GM23338 (cell line): ENCODE results near the gene AGBL5. TPM values are rescaled to one million over a fixed set of nuclear protein-coding genes. Genes with fewer than 3 reads are reported as not detected.

Experiments used
- ATAC-seq: fragments of 200-7000 bp; cut with Tn5 transposase; 3 replicates; pipeline ENCODE4 v1.9.1; 2020
- DNase-seq: peaks from one replicate; pipeline ENCODE4 v3.0.0-alpha.2; 2015; ENCODE audit warnings: low spot score
- H2AFZ ChIP-seq: fragments of 200-600 bp; sonication (generic); 2 replicates; pipeline ENCODE4 v1.8.0; 2016; ENCODE audit warnings: antibody characterized with exemption, mild to moderate bottlenecking, moderate library complexity
- H3F3A ChIP-seq: fragments of 200-600 bp; sonication (generic); replicated peaks from 2 replicates; pipeline ENCODE4 v1.8.0; 2017; ENCODE audit warnings: antibody characterized with exemption, mixed run types, low read depth
- H3K27ac ChIP-seq: fragments of 200-600 bp; sonication (generic); 2 replicates; pipeline ENCODE4 v1.6.1; 2016; ENCODE audit warnings: low read depth
- H3K27me3 ChIP-seq: fragments of 200-600 bp; sonication (generic); 2 replicates; pipeline ENCODE4 v1.8.0; 2016; ENCODE audit warnings: mild to moderate bottlenecking, mixed run types, moderate library complexity; ENCODE audit not compliant: insufficient read depth
- H3K36me3 ChIP-seq: fragments of 200-600 bp; sonication (generic); 2 replicates; pipeline ENCODE4 v1.8.0; 2016; ENCODE audit warnings: mild to moderate bottlenecking; ENCODE audit not compliant: insufficient read depth
- H3K4me1 ChIP-seq: fragments of 200-600 bp; sonication (generic); 2 replicates; pipeline ENCODE4 v1.8.0; 2016; ENCODE audit warnings: mild to moderate bottlenecking, moderate library complexity; ENCODE audit not compliant: insufficient read depth
- H3K4me2 ChIP-seq: fragments of 200-600 bp; sonication (generic); 2 replicates; pipeline ENCODE4 v1.7.1; 2017; ENCODE audit warnings: mixed run types
- H3K4me3 ChIP-seq: fragments of 200-600 bp; sonication (generic); 2 replicates; pipeline ENCODE4 v1.6.1; 2016; ENCODE audit warnings: mixed run types
- H3K79me2 ChIP-seq: fragments of 200-600 bp; sonication (generic); replicated peaks from 2 replicates; pipeline ENCODE4 v1.8.0; 2017; ENCODE audit warnings: mild to moderate bottlenecking; ENCODE audit not compliant: insufficient read depth
- H3K9me2 ChIP-seq: fragments of 200-600 bp; sonication (generic); 2 replicates; pipeline ENCODE4 v1.8.0; 2017; ENCODE audit not compliant: insufficient read depth
- H4K20me1 ChIP-seq: fragments of 200-600 bp; sonication (generic); replicated peaks from 2 replicates; pipeline ENCODE4 v1.8.0; 2017; ENCODE audit warnings: mild to moderate bottlenecking; ENCODE audit not compliant: insufficient read depth
- H3K27ac Mint-ChIP-seq: 2 replicates; pipeline ENCODE4 v1.8.0; 2020; ENCODE audit warnings: inconsistent platforms, mild to moderate bottlenecking, moderate library complexity, mixed read lengths
- H3K27me3 Mint-ChIP-seq: 3 replicates; pipeline ENCODE4 v1.8.0; 2022; ENCODE audit warnings: low read depth, mild to moderate bottlenecking, moderate library complexity, mixed read lengths, inconsistent platforms; ENCODE audit not compliant: insufficient read depth, poor library complexity
- H3K36me3 Mint-ChIP-seq: 3 replicates; pipeline ENCODE4 v1.8.0; 2021; ENCODE audit warnings: low read depth, mild to moderate bottlenecking, inconsistent platforms, moderate library complexity, mixed read lengths
- H3K4me1 Mint-ChIP-seq: 3 replicates; pipeline ENCODE4 v1.8.0; 2020; ENCODE audit warnings: mild to moderate bottlenecking, inconsistent platforms, mixed read lengths
- H3K4me3 Mint-ChIP-seq: 3 replicates; pipeline ENCODE4 v1.8.0; 2021; ENCODE audit warnings: moderate library complexity, mild to moderate bottlenecking, inconsistent platforms, mixed read lengths
- H3K9me3 Mint-ChIP-seq: 3 replicates; pipeline ENCODE4 v1.8.0; 2020; ENCODE audit warnings: moderate library complexity, mild to moderate bottlenecking, inconsistent platforms, mixed read lengths
- CREB1 ChIP-seq: fragments of 250-450 bp; sonication (Bioruptor Pico); IDR thresholded peaks from 2 replicates; pipeline ENCODE4 v1.5.0; 2020; ENCODE audit warnings: low read depth, mild to moderate bottlenecking, moderate library complexity
- ETS1 ChIP-seq: IDR thresholded peaks from 2 replicates; pipeline ENCODE4 v1.6.1; 2016; ENCODE audit warnings: antibody characterized with exemption
- EZH2 ChIP-seq: fragments of 200-600 bp; sonication (generic); IDR thresholded peaks from one replicate; pipeline ENCODE4 v1.8.0; 2017; ENCODE audit warnings: antibody characterized with exemption, mild to moderate bottlenecking, low read depth; ENCODE audit not compliant: unreplicated experiment
- EZH2phosphoT487 ChIP-seq: fragments of 200-600 bp; sonication (generic); IDR thresholded peaks from one replicate; pipeline ENCODE4 v1.8.1; 2018; ENCODE audit warnings: antibody characterized with exemption; ENCODE audit not compliant: unreplicated experiment
- JUNB ChIP-seq: IDR thresholded peaks from one replicate; pipeline ENCODE4 v1.6.1; 2016; ENCODE audit warnings: antibody characterized with exemption; ENCODE audit not compliant: unreplicated experiment
- NANOG ChIP-seq: IDR thresholded peaks from 2 replicates; pipeline ENCODE4 v1.6.1; 2016; ENCODE audit warnings: antibody characterized with exemption, borderline replicate concordance
- POLR2AphosphoS5 ChIP-seq: IDR thresholded peaks from 2 replicates; pipeline ENCODE4 v1.6.1; 2016; ENCODE audit warnings: antibody characterized with exemption, low read depth
- REST ChIP-seq: IDR thresholded peaks from one replicate; pipeline ENCODE4 v1.6.1; 2018; ENCODE audit warnings: antibody characterized with exemption; ENCODE audit not compliant: unreplicated experiment
- ZNF114 ChIP-seq: fragments of 250-450 bp; sonication (Bioruptor Pico); IDR thresholded peaks from 2 replicates; pipeline ENCODE4 v1.5.0; 2020; ENCODE audit warnings: mild to moderate bottlenecking, moderate library complexity
- ZNF331 ChIP-seq: fragments of 250-450 bp; sonication (Bioruptor Pico); IDR thresholded peaks from 2 replicates; pipeline ENCODE4 v1.5.0; 2020; ENCODE audit warnings: low read depth, mild to moderate bottlenecking, moderate library complexity
- polyA plus RNA-seq: library from polyadenylated mRNA; unstranded; fragments of >200 nt; fragmentation: Nextera tagmentation; extraction: Ambion mirVana; gene quantifications from 2 replicates; pipeline ENCODE4 v1.2.1, GENCODE V29; 2016
- total RNA-seq: library from RNA; depleted of rRNA; stranded (reverse); fragments of >200 nt; shearing (Covaris generic); gene quantifications from 2 replicates; pipeline ENCODE4 v1.2.3, GENCODE V29; 2014

The AGBL5 gene
- total and polyA plus RNA-seq, 2 experiments from 2014 or later: 17.9 to 31.3 TPM

- TF ChIP-seq REST: no peak
Observed at GRCh38 chr2:27094353-27094984, 43.0 kb downstream of the AGBL5 start (continued).

GRCh38 chr2:27095427-27095744, 43.9 kb downstream of the AGBL5 start:
- H3K4me2 ChIP-seq: peak overlapping the region; percentile 75; the same call in 1 of the 2 replicates
- Mint-ChIP-seq H3K4me3 (0 out of 3 replicates have a peak overlapping the region, but pooled peaks have one; percentile 68), H3K4me1 (peaks cover 9% of the 10 kb centered on the region)
- TF ChIP-seq NANOG (no peak), REST (no peak), EZH2phosphoT487 (no peak), EZH2 (no peak), ZNF331 (CRISPR knock-in tag) (no peak), JUNB (no peak), ETS1 (no peak), CREB1 (no peak), ZNF114 (CRISPR knock-in tag) (no peak), POLR2AphosphoS5 (no peak)

More at GRCh38 chr2:27095427-27095744, 43.9 kb downstream of the AGBL5 start:
- H3F3A ChIP-seq: no peaks in the 10 kb centered on the region
- H3K36me3 Mint-ChIP-seq: no peaks in the 10 kb centered on the region; the same call in 2 of the 3 replicates
- H3K9me2 ChIP-seq: no peaks in the 10 kb centered on the region
- no peaks in the 10 kb centered on the region for H3K36me3 ChIP-seq
- H3K27me3 ChIP-seq: no peaks in the 10 kb centered on the region
- H3K27me3 Mint-ChIP-seq: peaks cover 22% of the 10 kb centered on the region
- no peaks in the 10 kb centered on the region; the same call in 2 of the 3 replicates for H3K9me3 Mint-ChIP-seq
- H4K20me1 ChIP-seq: no peaks in the 10 kb centered on the region; the same call in 1 of the 2 replicates
- no peak overlapping the region for H3K27ac ChIP-seq
- no peaks in the 10 kb centered on the region for H3K79me2 ChIP-seq
- ATAC-seq: no peak
- no peak overlapping the region for H3K27ac Mint-ChIP-seq
- H2AFZ ChIP-seq: peak overlapping the region; percentile 84; the same call in 1 of the 2 replicates
- H3K4me1 ChIP-seq: peaks cover 4% of the 10 kb centered on the region; the same call in 1 of the 2 replicates
- no peak for DNase-seq
- H3K4me3 ChIP-seq: no peak overlapping the region
